ENCODE results near the gene CZIB. TPM values are rescaled to one million over a fixed set of nuclear protein-coding genes. Genes with fewer than 3 reads are reported as not detected.

The CZIB gene
- total RNA-seq, 6 donors from 2014 or later, result 28.0 to 61.3 (median 42.4) TPM

DNA sequence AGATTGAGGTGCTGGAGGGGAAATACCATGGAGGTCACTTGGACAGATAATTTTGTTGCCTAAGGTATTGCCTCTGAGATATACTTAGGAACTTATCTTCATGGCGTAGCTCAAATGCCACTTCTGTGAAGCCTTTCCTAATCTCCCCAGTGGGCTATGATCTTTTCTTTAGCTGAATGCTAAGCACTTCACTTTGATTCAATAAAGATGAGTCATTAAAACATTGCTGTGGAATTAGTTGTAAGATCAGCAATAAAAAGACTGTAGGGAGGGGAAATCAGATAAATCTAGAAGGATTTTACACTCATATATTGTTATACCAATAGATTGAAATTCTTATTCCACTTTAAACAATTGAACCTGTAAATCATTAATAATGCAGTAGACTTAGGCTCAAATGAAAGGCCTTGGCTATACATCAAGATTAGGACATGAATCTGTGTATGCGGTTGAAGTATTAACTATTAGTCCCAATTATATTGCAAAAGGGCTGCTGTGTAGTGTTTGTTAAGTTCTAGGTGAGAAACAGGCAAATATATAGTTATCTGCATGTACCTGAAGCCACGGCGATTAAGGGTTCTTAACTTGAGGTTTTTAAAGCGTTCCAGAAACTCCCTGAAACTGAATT, 37.1 kb upstream of the CZIB start:
- Histone ChIP-seq H3K4me3 (no peak overlapping the region), H3K36me3 (peaks cover 0 to 4% (median 2%) of the 10 kb centered on the region in 4 donors), H3K4me1 (no peaks in the 10 kb centered on the region), H3K27ac (no peak overlapping the region), H3K9me3 (no peaks in the 10 kb centered on the region), H3K27me3 (no peaks in the 10 kb centered on the region)
- ATAC-seq (ENCODE audit: low FRiP score in 2 of 2) (no peak), DNase-seq (no peak)
- WGBS, 2 donors, result 59 to 76% methylated on average over 5 of the region's 5 CpGs
- no peak for TF ChIP-seq POLR2A (IDR thresholded peaks at IDR 0.05)
- TF ChIP-seq EP300 (IDR thresholded peaks at IDR 0.05), result no peak
- TF ChIP-seq POLR2AphosphoS5 (IDR thresholded peaks at IDR 0.05), result no peak
- no peak for TF ChIP-seq CTCF (IDR thresholded peaks at IDR 0.05)

GRCh38 chr1:53256511-53257453, 36.3 kb upstream of the CZIB start:
- ATAC-seq (ENCODE audit: low FRiP score in 2 of 2) (no peak), DNase-seq (no peak)
- WGBS, 2 donors, result 84 to 86% methylated on average over 10 to 11 of the region's 11 CpGs
- Histone ChIP-seq H3K27ac (no peak overlapping the region), H3K4me1 (no peaks in the 10 kb centered on the region), H3K36me3 (peaks cover 0 to 4% (median 2%) of the 10 kb centered on the region in 4 donors), H3K27me3 (no peaks in the 10 kb centered on the region), H3K9me3 (no peaks in the 10 kb centered on the region), H3K4me3 (no peak overlapping the region)
- TF ChIP-seq POLR2AphosphoS5 (IDR thresholded peaks at IDR 0.05), result no peak
- TF ChIP-seq EP300 (IDR thresholded peaks at IDR 0.05), result no peak
- no peak for TF ChIP-seq CTCF (IDR thresholded peaks at IDR 0.05)
- TF ChIP-seq POLR2A (IDR thresholded peaks at IDR 0.05), result no peak

GRCh38 chr1:53255031-53255430, 34.6 kb upstream of the CZIB start:
- ATAC-seq (ENCODE audit: low FRiP score in 2 of 2) (no peak), DNase-seq (no peak)
- TF ChIP-seq EP300 (IDR thresholded peaks at IDR 0.05), result no peak
- no peak for TF ChIP-seq POLR2A (IDR thresholded peaks at IDR 0.05)
- no peak for TF ChIP-seq POLR2AphosphoS5 (IDR thresholded peaks at IDR 0.05)
- no peak for TF ChIP-seq CTCF (IDR thresholded peaks at IDR 0.05)
- H3K4me3 ChIP-seq, result no peak overlapping the region
- H3K9me3 ChIP-seq, result no peaks in the 10 kb centered on the region
- no peaks in the 10 kb centered on the region for H3K4me1 ChIP-seq
- no peak overlapping the region for H3K27ac ChIP-seq
- H3K36me3 ChIP-seq, result peaks cover 0 to 4% (median 0%) of the 10 kb centered on the region in 4 donors
- no peaks in the 10 kb centered on the region for H3K27me3 ChIP-seq
- 92 to 100% methylated on average over 4 of the region's 4 CpGs for WGBS, 2 donors

DNA sequence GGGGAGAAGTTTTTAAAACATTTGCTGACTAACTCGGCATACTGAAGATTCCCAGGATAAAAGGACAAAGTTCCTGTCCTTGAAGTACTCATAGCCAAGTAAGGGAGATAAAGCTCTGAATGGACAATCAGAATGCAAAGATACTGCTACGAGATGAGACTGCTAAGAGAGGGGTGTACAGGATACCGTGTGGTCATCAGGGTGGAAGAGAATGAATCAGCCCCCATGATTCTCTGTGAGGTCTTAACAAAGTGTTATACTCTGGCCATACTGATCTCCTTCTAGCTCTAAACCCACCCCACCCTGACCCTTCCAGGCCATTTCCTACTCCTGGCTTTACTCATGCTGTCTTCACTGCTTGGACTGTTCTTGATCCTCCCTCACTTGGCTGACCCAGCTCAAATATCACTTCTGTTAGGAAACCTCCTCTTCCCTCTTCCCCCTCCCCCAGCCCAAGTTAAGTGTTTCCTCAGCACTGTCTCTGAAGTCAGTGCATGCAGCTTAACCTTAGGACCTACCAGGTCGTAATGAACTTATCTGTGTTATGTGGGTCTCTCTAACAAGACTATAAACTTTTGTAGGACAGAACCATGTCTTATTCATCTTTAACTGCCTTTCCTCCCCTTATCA, 33.7 kb upstream of the CZIB start:
- H3K4me1 ChIP-seq, result no peaks in the 10 kb centered on the region
- TF ChIP-seq POLR2A (IDR thresholded peaks at IDR 0.05) (no peak), CTCF (IDR thresholded peaks at IDR 0.05) (no peak), EP300 (IDR thresholded peaks at IDR 0.05) (no peak), POLR2AphosphoS5 (IDR thresholded peaks at IDR 0.05) (no peak)
- ATAC-seq (ENCODE audit: low FRiP score in 2 of 2), result no peak
- no peak overlapping the region for H3K27ac ChIP-seq
- 86 to 89% methylated on average over 4 of the region's 4 CpGs for WGBS, 2 donors
- H3K4me3 ChIP-seq, result no peak overlapping the region
- peaks cover 0 to 4% (median 0%) of the 10 kb centered on the region in 4 donors for H3K36me3 ChIP-seq
- DNase-seq, result no peak
- H3K9me3 ChIP-seq, result no peaks in the 10 kb centered on the region
- no peaks in the 10 kb centered on the region for H3K27me3 ChIP-seq
